Neural cell (in vitro differentiated cells): Measurements from ENCODE around the gene FBXL20.
"Not testable (repeated sequence)": the region's sequence is repeated elsewhere in the genome, so short reads cannot be mapped to it uniquely, and the experiment has no call there.

Experiments
- CTCF ChIP-seq: fragments of 450-650 bp; IDR thresholded peaks from 2 replicates; pipeline ENCODE4 v1.5.1; 2014; ENCODE audit warnings: antibody characterized with exemption, mild to moderate bottlenecking, moderate library complexity; ENCODE audit not compliant: poor library complexity, severe bottlenecking
- EP300 ChIP-seq: fragments of 450-650 bp; conservative IDR thresholded peaks from 2 replicates; pipeline ENCODE4 v1.6.1; 2014; ENCODE audit warnings: antibody characterized with exemption, mild to moderate bottlenecking, moderate library complexity; ENCODE audit not compliant: poor library complexity, severe bottlenecking
- EZH2 ChIP-seq: fragments of 200-600, 300-800 bp; shearing (Covaris generic), sonication (generic); IDR thresholded peaks from 2 replicates; pipeline ENCODE4 v1.6.1; 2014; ENCODE audit warnings: antibody characterized with exemption, low read length, borderline replicate concordance, mild to moderate bottlenecking; ENCODE audit not compliant: insufficient read depth, poor library complexity, severe bottlenecking
- MXI1 ChIP-seq: fragments of 450-650 bp; conservative IDR thresholded peaks from 2 replicates; pipeline ENCODE4 v1.6.1; 2014; ENCODE audit warnings: antibody characterized with exemption, mild to moderate bottlenecking; ENCODE audit not compliant: poor library complexity, severe bottlenecking
- POLR2AphosphoS5 ChIP-seq: IDR thresholded peaks from 2 replicates; pipeline ENCODE4 v1.6.1; 2012
- RAD21 ChIP-seq: fragments of 450-650 bp; conservative IDR thresholded peaks from 2 replicates; pipeline ENCODE4 v1.6.1; 2014; ENCODE audit warnings: antibody characterized with exemption, mild to moderate bottlenecking, moderate library complexity
- SMC3 ChIP-seq: fragments of 450-650 bp; conservative IDR thresholded peaks from 2 replicates; pipeline ENCODE4 v1.6.1; 2014; ENCODE audit warnings: antibody characterized with exemption, mild to moderate bottlenecking, moderate library complexity; ENCODE audit not compliant: poor library complexity
- TAF1 ChIP-seq: IDR thresholded peaks from 2 replicates; pipeline ENCODE4 v1.6.1; 2012; ENCODE audit warnings: low read depth
- TF ChIP-seq, protein P1 (sequence below): IDR thresholded peaks from 2 replicates; pipeline ENCODE4 v1.6.1; 2012; ENCODE audit warnings: borderline replicate concordance

- TF ChIP-seq CTCF, EZH2, TAF1, POLR2AphosphoS5, RAD21, EP300, MXI1, SMC3: not testable (repeated sequence)
- TF ChIP-seq, protein P1, sequence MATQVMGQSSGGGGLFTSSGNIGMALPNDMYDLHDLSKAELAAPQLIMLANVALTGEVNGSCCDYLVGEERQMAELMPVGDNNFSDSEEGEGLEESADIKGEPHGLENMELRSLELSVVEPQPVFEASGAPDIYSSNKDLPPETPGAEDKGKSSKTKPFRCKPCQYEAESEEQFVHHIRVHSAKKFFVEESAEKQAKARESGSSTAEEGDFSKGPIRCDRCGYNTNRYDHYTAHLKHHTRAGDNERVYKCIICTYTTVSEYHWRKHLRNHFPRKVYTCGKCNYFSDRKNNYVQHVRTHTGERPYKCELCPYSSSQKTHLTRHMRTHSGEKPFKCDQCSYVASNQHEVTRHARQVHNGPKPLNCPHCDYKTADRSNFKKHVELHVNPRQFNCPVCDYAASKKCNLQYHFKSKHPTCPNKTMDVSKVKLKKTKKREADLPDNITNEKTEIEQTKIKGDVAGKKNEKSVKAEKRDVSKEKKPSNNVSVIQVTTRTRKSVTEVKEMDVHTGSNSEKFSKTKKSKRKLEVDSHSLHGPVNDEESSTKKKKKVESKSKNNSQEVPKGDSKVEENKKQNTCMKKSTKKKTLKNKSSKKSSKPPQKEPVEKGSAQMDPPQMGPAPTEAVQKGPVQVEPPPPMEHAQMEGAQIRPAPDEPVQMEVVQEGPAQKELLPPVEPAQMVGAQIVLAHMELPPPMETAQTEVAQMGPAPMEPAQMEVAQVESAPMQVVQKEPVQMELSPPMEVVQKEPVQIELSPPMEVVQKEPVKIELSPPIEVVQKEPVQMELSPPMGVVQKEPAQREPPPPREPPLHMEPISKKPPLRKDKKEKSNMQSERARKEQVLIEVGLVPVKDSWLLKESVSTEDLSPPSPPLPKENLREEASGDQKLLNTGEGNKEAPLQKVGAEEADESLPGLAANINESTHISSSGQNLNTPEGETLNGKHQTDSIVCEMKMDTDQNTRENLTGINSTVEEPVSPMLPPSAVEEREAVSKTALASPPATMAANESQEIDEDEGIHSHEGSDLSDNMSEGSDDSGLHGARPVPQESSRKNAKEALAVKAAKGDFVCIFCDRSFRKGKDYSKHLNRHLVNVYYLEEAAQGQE, result not testable (repeated sequence)
Observed at GRCh38 chr17:39278246-39278645, 123.2 kb downstream of the FBXL20 start.
